Endodermal cell (in vitro differentiated cells): ENCODE data around the gene KIAA1671. TPM values are rescaled to one million over a fixed set of nuclear protein-coding genes. Genes with fewer than 3 reads are reported as not detected.

Experiments
- DNase-seq: peaks from one replicate; pipeline ENCODE4 v3.0.0-alpha.2; 2017
- H3K27ac ChIP-seq: 2 replicates; pipeline ENCODE4 v1.5.1; 2013; ENCODE audit warnings: mild to moderate bottlenecking, low read depth, low read length, moderate library complexity
- H3K27me3 ChIP-seq: 2 replicates; pipeline ENCODE4 v1.6.1; 2013; ENCODE audit warnings: mild to moderate bottlenecking, low read length, moderate library complexity; ENCODE audit not compliant: insufficient read depth, control insufficient read depth, poor library complexity, severe bottlenecking
- H3K36me3 ChIP-seq: 2 replicates; pipeline ENCODE4 v1.7.0; 2013; ENCODE audit warnings: mild to moderate bottlenecking, low read length, moderate library complexity; ENCODE audit not compliant: control insufficient read depth, insufficient read depth
- H3K4me1 ChIP-seq: one replicate; pipeline ENCODE4 v1.7.0; 2013; ENCODE audit warnings: low read length; ENCODE audit not compliant: control insufficient read depth, insufficient read depth
- H3K4me3 ChIP-seq: 2 replicates; pipeline ENCODE4 v1.5.1; 2013; ENCODE audit warnings: mild to moderate bottlenecking, low read length, moderate library complexity
- H3K9ac ChIP-seq: 2 replicates; pipeline ENCODE4 v1.6.1; 2013; ENCODE audit warnings: mild to moderate bottlenecking, low read length, moderate library complexity; ENCODE audit not compliant: poor library complexity, severe bottlenecking; ENCODE audit errors: extremely low read depth
- H3K9me3 ChIP-seq: 2 replicates; pipeline ENCODE4 v1.6.1; 2013; ENCODE audit warnings: mild to moderate bottlenecking, low read length, moderate library complexity; ENCODE audit not compliant: control insufficient read depth
- H3K27ac Mint-ChIP-seq: 2 replicates; pipeline ENCODE4 v1.8.0; 2020; ENCODE audit warnings: mixed read lengths
- H3K27me3 Mint-ChIP-seq: 2 replicates; pipeline ENCODE4 v1.8.0; 2021; ENCODE audit warnings: mild to moderate bottlenecking, mixed read lengths; ENCODE audit not compliant: insufficient read depth
- H3K36me3 Mint-ChIP-seq: 2 replicates; pipeline ENCODE4 v1.8.0; 2020; ENCODE audit warnings: low read depth, mixed read lengths
- H3K4me1 Mint-ChIP-seq: 2 replicates; pipeline ENCODE4 v1.8.0; 2020; ENCODE audit warnings: mixed read lengths
- H3K4me3 Mint-ChIP-seq: 2 replicates; pipeline ENCODE4 v1.8.0; 2020; ENCODE audit warnings: mild to moderate bottlenecking, moderate library complexity, mixed read lengths
- H3K9me3 Mint-ChIP-seq: 2 replicates; pipeline ENCODE4 v1.8.0; 2020; ENCODE audit warnings: mild to moderate bottlenecking, mixed read lengths
- CTCF ChIP-seq: fragments of 200-600 bp; sonication (generic); conservative IDR thresholded peaks from 2 replicates; pipeline ENCODE4 v1.5.0; 2021; ENCODE audit warnings: antibody characterized with exemption, mild to moderate bottlenecking
- WGBS, 2 experiments: methylation state at CpG; one replicate each; pipeline versions ENCODE4 v1.1.5 to v1.1.7; 2013; ENCODE audit warnings: missing lambda C conversion rate in 2 of 2, mixed read lengths in 1 of 2; ENCODE audit not compliant: insufficient coverage in 1 of 2, insufficient read length in 1 of 2; 5-methylcytosine and 5-hydroxymethylcytosine counted together
- total RNA-seq, 2 donors: library from RNA; stranded (reverse); fragmentation: NEBNext Ultra II Directional in 1 of 2; extraction: Animal tissue kit (Norgen Biotek cat#: 25700) in 1 of 2; gene quantifications; 2 replicates in 1 of 2; 3 replicates in 1 of 2; pipeline ENCODE4 v1.2.1, GENCODE V29; 2021

KIAA1671 gene
- total RNA-seq, 2 donors from 2014 or later = 38.8 to 43.7 TPM

DNA sequence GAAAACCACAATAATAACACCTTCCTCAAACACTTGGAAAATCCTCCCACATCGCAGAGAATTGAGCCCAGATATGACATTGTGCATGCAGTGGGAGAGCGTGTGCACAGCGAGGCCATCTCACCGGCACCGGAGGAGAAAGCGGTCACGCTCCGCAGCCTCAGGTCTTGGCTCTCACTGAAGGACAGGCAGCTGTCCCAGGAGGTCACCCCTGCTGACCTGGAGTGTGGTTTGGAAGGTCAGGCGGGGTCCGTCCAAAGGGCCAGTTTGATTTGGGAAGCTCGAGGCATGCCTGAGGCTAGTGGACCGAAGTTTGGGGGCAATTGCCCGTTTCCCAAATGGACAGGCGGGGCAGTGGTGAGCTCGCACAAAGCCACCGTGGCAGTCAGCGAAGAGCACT lies 86.7 kb downstream of the KIAA1671 start:
- H3K4me1 Mint-ChIP-seq = no peaks in the 10 kb centered on the region
- H3K4me3 ChIP-seq = no peak overlapping the region
- no peak for DNase-seq
- no peak overlapping the region for H3K4me3 Mint-ChIP-seq
- no peaks in the 10 kb centered on the region for H3K27me3 Mint-ChIP-seq
- no peak overlapping the region for H3K27ac Mint-ChIP-seq
- H3K9me3 ChIP-seq = no peaks in the 10 kb centered on the region
- peaks cover 34% of the 10 kb centered on the region for H3K36me3 ChIP-seq
- H3K27me3 ChIP-seq = no peaks in the 10 kb centered on the region
- TF ChIP-seq CTCF = no peak
- H3K36me3 Mint-ChIP-seq = peaks cover 49% of the 10 kb centered on the region
- no peaks in the 10 kb centered on the region for H3K4me1 ChIP-seq
- H3K27ac ChIP-seq = no peak overlapping the region
- no peaks in the 10 kb centered on the region for H3K9me3 Mint-ChIP-seq
- 94 to 98% methylated on average over 12 to 17 of the region's 17 CpGs for WGBS, 2 experiments
- no peak overlapping the region for H3K9ac ChIP-seq

DNA sequence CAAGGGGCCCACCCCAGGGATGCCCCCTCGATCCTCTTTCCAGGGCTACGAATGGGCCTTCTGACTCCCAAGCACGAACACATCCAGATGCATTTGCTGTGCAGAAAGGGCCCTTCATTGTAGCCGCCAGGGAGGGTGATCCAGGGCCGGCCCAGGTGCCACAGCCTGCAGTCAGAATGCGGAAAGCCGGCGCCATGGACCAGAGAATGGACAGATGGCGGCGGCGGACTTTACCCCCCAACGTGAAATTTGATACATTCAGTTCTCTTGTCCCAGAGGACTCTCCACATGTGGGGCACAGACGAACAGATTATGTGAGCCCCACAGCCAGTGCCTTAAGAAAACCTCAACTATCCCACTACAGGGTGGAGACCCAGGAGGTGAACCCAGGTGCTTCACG lies 87.2 kb downstream of the KIAA1671 start:
- DNase-seq = no peak
- 95% methylated on average over 13 to 14 of the region's 14 CpGs for WGBS, 2 experiments
- H3K27me3 ChIP-seq = no peaks in the 10 kb centered on the region
- no peaks in the 10 kb centered on the region for H3K4me1 ChIP-seq
- no peaks in the 10 kb centered on the region for H3K9me3 Mint-ChIP-seq
- H3K36me3 Mint-ChIP-seq = peaks cover 47% of the 10 kb centered on the region
- no peak overlapping the region for H3K27ac Mint-ChIP-seq
- no peak overlapping the region for H3K4me3 ChIP-seq
- no peak overlapping the region for H3K9ac ChIP-seq
- no peaks in the 10 kb centered on the region for H3K9me3 ChIP-seq
- peaks cover 34% of the 10 kb centered on the region for H3K36me3 ChIP-seq
- H3K4me3 Mint-ChIP-seq = no peak overlapping the region
- H3K4me1 Mint-ChIP-seq = no peaks in the 10 kb centered on the region
- no peak overlapping the region for H3K27ac ChIP-seq
- no peaks in the 10 kb centered on the region for H3K27me3 Mint-ChIP-seq
- no peak for TF ChIP-seq CTCF

DNA sequence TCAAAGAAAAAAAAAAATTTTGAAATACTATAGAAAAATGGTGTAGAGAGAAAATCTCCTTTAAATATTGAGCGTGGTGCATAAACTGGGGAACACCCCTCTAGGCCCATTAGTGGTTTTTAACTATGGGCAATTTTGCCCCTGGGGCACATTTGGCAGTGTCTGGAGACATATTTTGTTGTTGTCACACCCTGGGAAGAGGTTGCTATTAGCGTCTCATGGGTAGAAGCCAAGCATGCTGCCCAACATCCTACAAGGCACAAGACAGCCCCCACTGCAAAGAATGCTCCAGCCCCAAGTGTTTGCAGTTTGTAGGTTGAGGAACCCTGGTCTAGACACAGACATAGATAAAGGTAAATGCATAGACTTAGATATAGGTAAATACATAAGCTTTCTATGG lies 92.6 kb downstream of the KIAA1671 start:
- Histone ChIP-seq H3K27me3 (no peaks in the 10 kb centered on the region), H3K27ac (no peak overlapping the region), H3K4me1 (no peaks in the 10 kb centered on the region), H3K4me3 (no peak overlapping the region), H3K36me3 (peaks cover 31% of the 10 kb centered on the region), H3K9ac (no peak overlapping the region), H3K9me3 (peaks cover 10% of the 10 kb centered on the region)
- H3K4me3 Mint-ChIP-seq = no peak overlapping the region
- no peak for TF ChIP-seq CTCF
- DNase-seq = no peak
- no peaks in the 10 kb centered on the region for H3K9me3 Mint-ChIP-seq
- 95 to 100% methylated on average over 2 of the region's 2 CpGs for WGBS, 2 experiments
- H3K4me1 Mint-ChIP-seq = no peaks in the 10 kb centered on the region
- H3K27ac Mint-ChIP-seq = no peak overlapping the region
- no peaks in the 10 kb centered on the region for H3K27me3 Mint-ChIP-seq
- peaks cover 39% of the 10 kb centered on the region for H3K36me3 Mint-ChIP-seq
